Mesodermal cell (in vitro differentiated cells): ENCODE data around the gene TBL1X.

ENCODE experiments used
- H3K27ac ChIP-seq: 2 replicates; pipeline ENCODE4 v1.7.0; 2013; ENCODE audit warnings: mild to moderate bottlenecking, low read depth, low read length, moderate library complexity; ENCODE audit not compliant: severe bottlenecking
- H3K36me3 ChIP-seq: 2 replicates; pipeline ENCODE4 v1.7.1; 2013; ENCODE audit warnings: mild to moderate bottlenecking, low read length, moderate library complexity; ENCODE audit not compliant: control insufficient read depth, insufficient read depth
- H3K4me1 ChIP-seq: one replicate; pipeline ENCODE4 v1.7.1; 2013; ENCODE audit warnings: mild to moderate bottlenecking, low read length; ENCODE audit not compliant: insufficient read depth, control insufficient read depth, poor library complexity, severe bottlenecking
- H3K4me3 ChIP-seq: 2 replicates; pipeline ENCODE4 v1.7.0; 2013; ENCODE audit warnings: low read length, control low read depth, mild to moderate bottlenecking; ENCODE audit not compliant: insufficient read depth, poor library complexity, severe bottlenecking; ENCODE audit errors: extremely low read depth
- H3K9me3 ChIP-seq: 2 replicates; pipeline ENCODE4 v1.7.1; 2013; ENCODE audit warnings: mild to moderate bottlenecking, low read length, moderate library complexity; ENCODE audit not compliant: control insufficient read depth
- WGBS, 2 experiments: methylation state at CpG; one replicate each; pipeline ENCODE4 v1.1.5; 2013; ENCODE audit warnings: missing lambda C conversion rate in 2 of 2; ENCODE audit not compliant: insufficient coverage in 2 of 2; 5-methylcytosine and 5-hydroxymethylcytosine counted together

The TBL1X gene

DNA sequence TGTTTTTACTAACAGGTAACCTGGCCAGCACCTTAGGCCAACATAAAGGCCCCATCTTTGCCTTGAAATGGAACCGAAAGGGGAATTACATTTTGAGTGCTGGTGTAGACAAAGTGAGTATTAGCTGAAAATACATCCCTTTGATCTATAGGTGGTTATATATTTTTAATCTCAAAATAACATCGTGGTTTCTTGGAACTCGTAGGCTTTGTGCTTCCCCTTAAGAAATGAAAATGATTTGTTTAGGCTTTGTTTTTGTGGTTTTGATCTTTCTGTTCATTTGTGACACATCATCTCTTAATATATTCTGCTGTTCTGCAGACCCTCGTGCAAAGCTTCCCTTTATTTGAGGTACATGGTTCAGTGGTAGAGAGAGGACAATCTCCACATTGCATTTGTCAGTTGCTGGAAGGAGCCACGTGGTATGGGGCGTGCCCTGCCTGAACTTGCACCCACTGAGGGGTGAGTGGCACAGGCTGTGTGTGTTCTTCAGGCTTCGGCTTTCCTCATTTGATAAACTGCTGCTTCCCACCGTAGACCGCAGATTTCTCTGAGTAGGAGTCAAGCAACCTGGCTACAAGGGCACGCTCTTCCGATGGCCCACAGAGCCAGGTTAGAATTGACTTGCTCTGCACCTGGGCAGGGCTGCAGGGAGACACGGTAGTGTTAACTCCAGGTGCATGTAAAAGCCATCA, 228.6 kb downstream of the TBL1X start:
- peaks cover 54% of the 10 kb centered on the region for H3K36me3 ChIP-seq
- 93 to 100% methylated on average over 5 to 7 of the region's 12 CpGs for WGBS, 2 experiments

DNA sequence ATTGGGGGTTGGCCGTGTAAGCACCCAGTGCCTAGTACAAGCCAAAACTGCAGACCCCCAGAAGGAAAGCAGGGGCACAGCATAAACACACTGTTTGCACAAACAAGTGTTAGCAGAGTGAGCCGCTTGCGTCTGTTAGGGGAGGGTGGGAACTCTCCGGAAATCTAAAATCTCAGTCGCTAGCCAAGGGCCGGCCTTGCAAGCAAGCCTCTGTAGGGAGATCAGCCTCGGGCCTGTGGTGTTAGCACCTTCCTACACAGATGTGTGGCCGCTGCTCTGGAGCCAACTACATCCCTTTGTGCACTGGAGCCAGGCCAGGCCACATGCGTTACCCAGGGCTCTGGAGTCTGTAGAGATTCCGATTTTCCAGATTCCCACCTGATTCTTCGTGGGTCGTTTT, 233.7 kb downstream of the TBL1X start:
- H3K9me3 ChIP-seq: no peaks in the 10 kb centered on the region
- no peak overlapping the region for H3K4me3 ChIP-seq
- H3K4me1 ChIP-seq: no peaks in the 10 kb centered on the region
- H3K36me3 ChIP-seq: peaks cover 35% of the 10 kb centered on the region
- WGBS, 2 experiments: 83 to 100% methylated on average over 2 of the region's 12 CpGs
- no peak overlapping the region for H3K27ac ChIP-seq

More for the DNA sequence above, 228.6 kb downstream of the TBL1X start:
- H3K4me3 ChIP-seq: no peak overlapping the region
- no peaks in the 10 kb centered on the region for H3K9me3 ChIP-seq
- no peak overlapping the region for H3K27ac ChIP-seq
- no peaks in the 10 kb centered on the region for H3K4me1 ChIP-seq

DNA sequence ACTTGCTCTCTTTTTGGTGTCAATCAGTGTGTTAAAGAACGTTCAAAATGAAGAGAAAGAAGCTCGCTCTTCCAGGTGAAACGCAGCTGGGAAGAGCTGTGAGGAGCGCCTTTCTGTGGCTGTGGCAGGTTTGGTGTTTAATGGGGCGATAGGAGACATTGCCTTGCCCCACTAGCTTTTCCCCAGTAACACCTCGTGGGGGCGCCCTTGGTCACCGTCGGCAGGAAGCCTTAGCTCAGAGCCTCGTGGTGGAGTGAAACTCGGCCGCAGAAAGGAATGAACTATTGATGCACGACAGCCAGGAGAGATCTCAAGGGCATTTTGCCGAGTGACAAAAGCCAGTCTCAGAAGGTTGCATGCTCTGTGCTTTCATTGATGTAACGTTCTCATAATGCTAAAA, 235.7 kb downstream of the TBL1X start:
- H3K4me1 ChIP-seq: no peaks in the 10 kb centered on the region
- peaks cover 36% of the 10 kb centered on the region for H3K36me3 ChIP-seq
- no peak overlapping the region for H3K4me3 ChIP-seq
- WGBS, 2 experiments: 94 to 100% methylated on average over 1 to 14 of the region's 15 CpGs
- H3K9me3 ChIP-seq: no peaks in the 10 kb centered on the region
- H3K27ac ChIP-seq: no peak overlapping the region

DNA sequence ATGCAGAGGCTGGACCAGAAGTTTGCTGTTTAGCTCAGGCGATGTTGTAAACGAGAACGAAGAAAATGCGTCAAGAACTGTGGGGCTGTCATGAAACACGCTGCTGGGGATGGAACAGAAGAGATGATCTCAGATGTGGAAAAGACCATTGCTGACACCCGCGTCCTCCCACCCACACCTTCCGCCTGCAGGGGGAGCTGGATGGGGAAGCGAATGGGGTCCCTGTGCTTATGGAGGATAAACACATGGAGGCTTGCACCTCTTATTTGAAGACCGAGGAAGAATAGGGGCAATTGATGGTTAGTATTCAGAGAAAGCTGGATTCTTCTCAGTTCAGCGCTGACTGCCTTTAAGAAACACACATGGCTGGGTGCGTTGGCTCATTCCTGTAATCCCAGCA, 236.9 kb downstream of the TBL1X start:
- H3K27ac ChIP-seq: no peak overlapping the region
- peaks cover 36% of the 10 kb centered on the region for H3K36me3 ChIP-seq
- no peaks in the 10 kb centered on the region for H3K9me3 ChIP-seq
- 94 to 100% methylated on average over 2 to 5 of the region's 12 CpGs for WGBS, 2 experiments
- no peaks in the 10 kb centered on the region for H3K4me1 ChIP-seq
- no peak overlapping the region for H3K4me3 ChIP-seq

DNA sequence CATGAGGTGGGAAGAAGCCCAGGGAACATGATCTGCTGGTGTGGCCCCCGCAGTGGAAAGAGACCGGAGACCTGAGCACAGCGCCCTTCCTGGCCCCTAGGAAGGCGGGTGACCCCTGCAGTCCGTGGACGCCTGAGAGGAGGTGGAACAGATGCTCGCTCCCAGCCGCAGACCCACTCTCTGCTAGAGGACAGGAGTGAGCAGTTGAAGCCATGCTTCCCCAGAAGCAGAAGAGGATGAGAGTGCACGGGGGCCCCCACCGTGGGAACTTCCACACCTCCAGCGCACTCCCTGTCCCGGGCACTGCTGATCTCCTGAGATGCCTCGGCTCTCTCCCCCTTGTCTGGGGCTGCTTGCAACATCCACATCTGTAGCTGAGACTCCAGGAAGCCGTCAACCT, 238.5 kb downstream of the TBL1X start:
- H3K27ac ChIP-seq: no peak overlapping the region
- 98 to 100% methylated on average over 4 to 9 of the region's 14 CpGs for whole genome bisulfite sequencing, 2 experiments
- H3K9me3 ChIP-seq: no peaks in the 10 kb centered on the region
- no peaks in the 10 kb centered on the region for H3K4me1 ChIP-seq
- no peak overlapping the region for H3K4me3 ChIP-seq
- peaks cover 24% of the 10 kb centered on the region for H3K36me3 ChIP-seq

DNA sequence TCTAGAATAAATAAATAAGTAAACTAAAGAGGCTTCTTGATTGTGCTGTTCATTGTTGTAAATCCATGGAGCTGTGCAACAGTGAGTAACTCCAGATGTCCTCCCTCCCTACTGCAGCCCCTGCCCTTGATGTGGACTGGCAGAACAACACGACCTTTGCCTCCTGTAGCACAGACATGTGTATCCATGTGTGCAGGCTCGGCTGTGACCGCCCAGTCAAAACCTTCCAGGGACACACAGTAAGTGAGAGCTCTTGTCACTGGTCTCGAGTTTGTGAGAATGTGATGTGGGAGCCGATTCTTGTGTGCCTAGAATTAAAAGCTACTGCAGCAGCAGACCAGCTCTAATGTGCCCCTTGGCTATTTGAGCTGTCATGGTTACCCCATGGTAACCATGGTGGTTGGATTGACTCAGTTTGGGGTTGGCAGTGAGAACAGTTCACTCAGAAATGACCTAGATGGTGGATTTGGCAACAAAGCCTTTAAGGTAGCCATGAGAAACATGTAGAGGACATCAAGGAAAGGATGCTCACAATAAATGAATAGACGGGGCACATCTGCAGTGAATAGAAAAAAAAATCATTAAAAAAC, 240.1 kb downstream of the TBL1X start:
- Histone ChIP-seq H3K9me3 (no peaks in the 10 kb centered on the region), H3K4me1 (no peaks in the 10 kb centered on the region), H3K4me3 (no peak overlapping the region), H3K27ac (no peak overlapping the region), H3K36me3 (peaks cover 23% of the 10 kb centered on the region)
- 100% methylated on average over 1 of the region's 6 CpGs; no CpG with 5 or more reads in 1 of the 2 experiments for WGBS, 2 experiments

DNA sequence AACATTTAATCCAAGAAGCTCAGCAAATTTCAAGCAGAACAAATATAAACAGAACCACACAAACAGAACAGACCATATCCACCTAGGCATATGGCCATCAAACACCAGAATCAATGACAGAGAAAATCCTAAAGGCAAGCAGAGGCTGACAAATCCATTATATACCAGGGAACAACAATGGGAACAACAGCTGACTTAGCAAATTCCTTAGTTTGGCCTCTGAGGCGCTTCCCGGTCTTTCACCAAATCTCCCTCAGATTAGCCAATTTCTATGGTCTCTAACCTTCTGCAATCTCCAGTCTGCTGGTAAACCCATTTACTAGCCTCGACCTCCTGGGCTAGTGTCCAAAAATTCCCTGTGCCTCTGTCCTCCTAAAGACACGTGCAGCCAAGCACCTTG, 241.6 kb downstream of the TBL1X start:
- 67 to 87% methylated on average over 3 to 4 of the region's 4 CpGs for WGBS, 2 experiments
- no peak overlapping the region for H3K27ac ChIP-seq
- no peaks in the 10 kb centered on the region for H3K4me1 ChIP-seq
- H3K4me3 ChIP-seq: no peak overlapping the region
- H3K36me3 ChIP-seq: peaks cover 27% of the 10 kb centered on the region
- H3K9me3 ChIP-seq: no peaks in the 10 kb centered on the region

DNA sequence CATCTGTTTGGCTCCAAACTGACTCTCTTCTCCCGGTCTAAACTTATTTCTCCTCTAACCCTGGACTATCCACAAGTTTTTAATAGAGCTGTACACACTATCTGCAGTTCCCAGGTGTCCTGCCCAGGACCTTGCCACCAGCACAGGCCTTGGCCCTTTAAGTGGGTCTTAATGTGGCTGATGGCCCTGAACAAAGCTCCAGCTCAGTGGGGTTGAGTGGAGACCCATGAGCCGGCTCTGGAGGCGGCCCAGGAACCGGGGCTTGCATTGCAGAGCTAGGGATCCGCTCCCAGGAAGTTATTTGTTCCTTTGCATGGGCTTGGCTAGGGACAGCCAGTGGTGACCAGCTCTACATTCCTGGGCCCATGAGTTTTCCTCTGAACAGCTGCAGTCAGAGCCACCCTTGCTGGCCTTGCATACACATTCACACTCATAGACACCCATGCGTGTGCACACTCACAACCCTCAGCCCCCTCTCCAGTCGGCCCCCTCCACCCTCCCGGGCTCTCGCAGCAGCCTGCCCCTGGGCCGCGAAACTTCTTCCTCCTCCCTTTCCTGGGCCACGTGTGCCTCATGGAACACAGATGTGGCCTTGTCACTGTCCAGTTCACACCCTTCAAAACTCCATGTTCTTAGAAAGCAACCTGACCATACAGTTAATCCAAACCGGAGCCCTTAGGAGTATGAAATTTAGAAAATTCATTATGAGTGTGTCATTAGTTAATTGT, 242.6 kb downstream of the TBL1X start:
- H3K27ac ChIP-seq: no peak overlapping the region
- 97 to 100% methylated on average over 2 to 5 of the region's 13 CpGs for WGBS, 2 experiments

DNA sequence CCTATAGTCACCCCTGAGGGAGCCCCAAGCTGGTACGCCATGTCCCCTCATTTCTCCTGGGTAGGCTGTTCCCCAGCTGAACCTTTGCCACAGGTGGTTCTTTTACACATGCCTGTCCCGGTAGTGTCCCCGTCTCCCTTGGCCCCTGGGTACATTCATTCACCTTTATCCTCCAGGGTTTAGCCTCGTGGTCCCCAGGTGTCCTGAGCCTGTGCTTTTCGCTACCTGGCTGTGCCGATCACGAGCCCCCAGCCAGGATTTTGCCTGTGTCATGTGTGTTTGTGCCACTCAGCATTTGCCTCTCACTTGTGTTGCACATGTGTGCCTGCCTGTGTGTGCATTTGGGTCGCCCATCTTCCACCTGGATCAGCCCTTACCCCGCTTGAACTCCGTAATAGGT, 243.2 kb downstream of the TBL1X start:
- WGBS, 2 experiments: 92 to 100% methylated on average over 1 to 6 of the region's 10 CpGs
- Histone ChIP-seq H3K4me1 (no peaks in the 10 kb centered on the region), H3K27ac (no peak overlapping the region), H3K9me3 (no peaks in the 10 kb centered on the region), H3K36me3 (peaks cover 43% of the 10 kb centered on the region), H3K4me3 (no peak overlapping the region)

More for the DNA sequence above, 242.6 kb downstream of the TBL1X start:
- H3K9me3 ChIP-seq: no peaks in the 10 kb centered on the region
- no peaks in the 10 kb centered on the region for H3K4me1 ChIP-seq
- no peak overlapping the region for H3K4me3 ChIP-seq
- H3K36me3 ChIP-seq: peaks cover 37% of the 10 kb centered on the region

DNA sequence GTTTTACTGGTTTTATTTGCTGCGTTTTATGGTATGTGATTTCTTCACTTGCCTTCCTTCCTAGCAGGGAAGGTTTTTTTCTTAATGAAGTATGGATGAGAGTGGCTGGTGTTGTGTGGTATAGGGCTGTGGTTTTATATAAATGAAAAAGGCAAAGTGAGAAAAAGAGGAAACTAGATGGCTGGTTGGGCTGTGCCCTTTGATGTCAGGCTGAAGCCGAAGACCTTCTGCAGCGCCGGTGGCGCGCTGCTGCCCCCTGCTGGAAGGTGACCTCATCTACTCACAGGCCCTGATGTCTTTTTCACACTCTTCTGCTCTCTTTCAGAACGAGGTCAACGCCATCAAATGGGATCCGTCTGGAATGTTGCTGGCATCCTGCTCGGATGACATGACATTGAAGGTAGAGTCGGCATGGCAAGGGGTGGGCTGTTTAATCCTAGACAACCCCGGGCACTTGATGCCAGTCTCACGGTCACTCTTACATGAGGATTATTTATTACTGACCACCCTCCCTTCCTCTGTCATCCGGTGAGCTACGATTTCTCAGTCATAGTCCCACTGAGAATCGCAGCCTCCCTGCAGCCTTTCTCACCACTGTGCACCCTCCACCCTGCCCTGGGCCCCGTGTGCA, 244.2 kb downstream of the TBL1X start:
- no peaks in the 10 kb centered on the region for H3K4me1 ChIP-seq
- peaks cover 48% of the 10 kb centered on the region for H3K36me3 ChIP-seq
- WGBS, 2 experiments: 31 to 40% methylated on average over 5 to 8 of the region's 17 CpGs
- no peak overlapping the region for H3K27ac ChIP-seq
- H3K9me3 ChIP-seq: no peaks in the 10 kb centered on the region
- no peak overlapping the region for H3K4me3 ChIP-seq
